Mesodermal cell (in vitro differentiated cells): ENCODE measurements around the gene TLL2.

ENCODE experiments used
- H3K27ac ChIP-seq: 2 replicates; pipeline ENCODE4 v1.7.0; 2013; ENCODE audit warnings: mild to moderate bottlenecking, low read depth, low read length, moderate library complexity; ENCODE audit not compliant: severe bottlenecking
- H3K36me3 ChIP-seq: 2 replicates; pipeline ENCODE4 v1.7.1; 2013; ENCODE audit warnings: mild to moderate bottlenecking, low read length, moderate library complexity; ENCODE audit not compliant: control insufficient read depth, insufficient read depth
- H3K4me1 ChIP-seq: one replicate; pipeline ENCODE4 v1.7.1; 2013; ENCODE audit warnings: mild to moderate bottlenecking, low read length; ENCODE audit not compliant: insufficient read depth, control insufficient read depth, poor library complexity, severe bottlenecking
- H3K4me3 ChIP-seq: 2 replicates; pipeline ENCODE4 v1.7.0; 2013; ENCODE audit warnings: low read length, control low read depth, mild to moderate bottlenecking; ENCODE audit not compliant: insufficient read depth, poor library complexity, severe bottlenecking; ENCODE audit errors: extremely low read depth
- H3K9me3 ChIP-seq: 2 replicates; pipeline ENCODE4 v1.7.1; 2013; ENCODE audit warnings: mild to moderate bottlenecking, low read length, moderate library complexity; ENCODE audit not compliant: control insufficient read depth
- WGBS, 2 experiments: methylation state at CpG; one replicate each; pipeline ENCODE4 v1.1.5; 2013; ENCODE audit warnings: missing lambda C conversion rate in 2 of 2; ENCODE audit not compliant: insufficient coverage in 2 of 2; 5-methylcytosine and 5-hydroxymethylcytosine counted together

Gene TLL2

DNA sequence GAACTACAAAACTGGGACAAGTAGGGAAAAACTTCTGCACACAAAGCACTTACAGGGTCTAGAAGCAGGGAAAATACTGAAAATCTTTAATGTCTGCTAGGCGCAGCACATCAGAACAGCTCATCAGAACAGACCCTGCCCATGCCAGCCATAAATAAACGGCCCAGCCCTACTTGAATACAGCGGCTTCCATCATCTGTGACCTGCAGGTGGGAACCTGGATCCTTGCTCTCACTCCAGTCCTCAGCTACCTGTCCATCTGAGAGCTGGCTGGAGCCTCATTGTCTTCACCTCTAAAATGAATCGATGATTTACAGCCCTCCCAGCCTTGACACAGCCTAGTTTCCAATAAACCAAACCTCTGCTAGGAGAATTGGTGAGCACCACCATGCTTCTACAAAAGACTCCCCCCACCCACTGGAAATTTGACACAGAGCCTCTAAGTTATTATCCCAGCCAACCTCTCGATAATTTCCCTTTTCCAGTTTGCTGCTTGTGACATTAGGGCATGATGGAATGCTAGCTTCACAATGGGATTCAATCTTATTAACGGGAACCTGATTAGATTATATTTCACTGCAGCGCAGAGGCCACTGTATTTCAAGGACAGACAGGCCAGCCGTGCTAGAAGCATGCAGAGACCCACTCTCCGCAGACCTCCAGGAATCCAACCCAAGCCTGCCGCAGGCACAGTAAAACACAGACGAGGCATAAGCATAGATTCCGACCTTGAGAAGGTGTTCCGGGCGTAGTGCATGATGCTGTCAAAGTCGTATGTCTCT lies 93.3 kb downstream of the TLL2 start:
- Histone ChIP-seq H3K4me3 (no peak overlapping the region), H3K27ac (no peak overlapping the region), H3K36me3 (no peaks in the 10 kb centered on the region), H3K9me3 (no peaks in the 10 kb centered on the region), H3K4me1 (no peaks in the 10 kb centered on the region)
- WGBS, 2 experiments: 93 to 96% methylated on average over 14 to 15 of the region's 15 CpGs

DNA sequence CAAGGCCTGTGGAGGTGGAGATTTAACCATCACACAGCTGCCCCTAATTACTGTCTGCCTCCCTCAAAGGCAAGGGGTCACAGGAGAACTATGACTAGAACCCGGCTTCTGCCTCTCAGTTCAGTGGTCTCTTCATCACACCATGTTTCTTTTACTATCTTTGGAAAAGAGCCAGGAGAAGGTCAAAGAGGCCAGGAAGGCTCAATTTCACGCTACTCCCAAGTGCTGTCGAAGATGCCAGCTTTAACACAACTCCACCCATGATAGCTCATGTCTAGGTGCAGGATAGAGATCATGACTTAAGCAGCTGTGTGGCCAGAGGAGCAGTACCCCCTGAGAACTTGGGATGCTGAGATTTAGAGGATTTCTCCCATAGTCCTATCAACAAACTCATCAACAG lies 94.4 kb downstream of the TLL2 start:
- Histone ChIP-seq H3K4me3 (no peak overlapping the region), H3K9me3 (no peaks in the 10 kb centered on the region), H3K4me1 (no peaks in the 10 kb centered on the region), H3K36me3 (no peaks in the 10 kb centered on the region), H3K27ac (no peak overlapping the region)
- 93% methylated on average over 3 of the region's 3 CpGs; no CpG with 5 or more reads in 1 of the 2 experiments for WGBS, 2 experiments

DNA sequence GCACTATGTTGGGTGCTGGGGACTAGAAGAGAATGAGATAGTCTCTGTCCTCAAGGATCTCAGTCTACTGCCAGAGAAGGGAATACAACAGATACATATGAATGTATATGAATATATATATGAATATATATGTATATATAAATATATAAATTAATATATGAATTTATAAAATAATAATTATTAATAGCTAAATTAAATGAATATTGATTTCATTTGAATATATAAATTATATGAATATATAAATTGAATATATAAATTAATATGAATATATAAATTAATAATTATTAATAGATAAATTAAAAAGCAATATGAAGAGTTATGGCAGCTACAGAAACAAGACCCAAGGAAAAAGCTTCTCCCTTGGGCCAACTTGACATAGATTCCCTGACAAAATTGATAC lies 95.1 kb downstream of the TLL2 start:
- no peaks in the 10 kb centered on the region for H3K36me3 ChIP-seq
- H3K4me3 ChIP-seq: no peak overlapping the region
- H3K9me3 ChIP-seq: no peaks in the 10 kb centered on the region
- H3K27ac ChIP-seq: no peak overlapping the region
- no peaks in the 10 kb centered on the region for H3K4me1 ChIP-seq

DNA sequence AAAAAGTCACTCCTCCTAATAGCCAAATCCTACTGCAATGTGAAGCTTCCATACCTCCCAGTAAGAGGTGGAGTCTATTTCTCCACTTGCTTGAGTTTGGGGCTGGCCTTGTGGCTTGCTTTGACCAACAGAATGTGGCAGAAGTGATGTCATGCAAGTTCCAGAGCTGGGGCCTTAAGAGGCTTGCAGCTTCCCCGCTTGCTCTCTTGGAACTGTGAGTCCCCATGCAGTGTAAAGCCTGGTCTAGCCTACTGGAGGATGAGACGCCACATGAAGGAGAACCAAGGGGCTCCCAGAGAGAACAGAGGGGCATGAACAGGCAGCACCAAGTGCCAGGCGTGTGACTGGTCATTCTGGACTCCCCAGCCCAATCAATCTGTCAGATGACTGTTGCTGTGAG lies 96.3 kb downstream of the TLL2 start:
- WGBS, 2 experiments: 79 to 88% methylated on average over 2 to 3 of the region's 3 CpGs
- Histone ChIP-seq H3K4me3 (no peak overlapping the region), H3K4me1 (no peaks in the 10 kb centered on the region), H3K27ac (peak overlapping the region; percentile 32), H3K36me3 (no peaks in the 10 kb centered on the region), H3K9me3 (no peaks in the 10 kb centered on the region)

- Histone ChIP-seq H3K27ac (no peak overlapping the region), H3K4me3 (no peak overlapping the region), H3K4me1 (no peaks in the 10 kb centered on the region), H3K9me3 (no peaks in the 10 kb centered on the region), H3K36me3 (no peaks in the 10 kb centered on the region)
- 83 to 92% methylated on average over 6 of the region's 7 CpGs for WGBS, 2 experiments
Measured at GRCh38 chr10:96416643-96417042, 97.1 kb downstream of the TLL2 start.

DNA sequence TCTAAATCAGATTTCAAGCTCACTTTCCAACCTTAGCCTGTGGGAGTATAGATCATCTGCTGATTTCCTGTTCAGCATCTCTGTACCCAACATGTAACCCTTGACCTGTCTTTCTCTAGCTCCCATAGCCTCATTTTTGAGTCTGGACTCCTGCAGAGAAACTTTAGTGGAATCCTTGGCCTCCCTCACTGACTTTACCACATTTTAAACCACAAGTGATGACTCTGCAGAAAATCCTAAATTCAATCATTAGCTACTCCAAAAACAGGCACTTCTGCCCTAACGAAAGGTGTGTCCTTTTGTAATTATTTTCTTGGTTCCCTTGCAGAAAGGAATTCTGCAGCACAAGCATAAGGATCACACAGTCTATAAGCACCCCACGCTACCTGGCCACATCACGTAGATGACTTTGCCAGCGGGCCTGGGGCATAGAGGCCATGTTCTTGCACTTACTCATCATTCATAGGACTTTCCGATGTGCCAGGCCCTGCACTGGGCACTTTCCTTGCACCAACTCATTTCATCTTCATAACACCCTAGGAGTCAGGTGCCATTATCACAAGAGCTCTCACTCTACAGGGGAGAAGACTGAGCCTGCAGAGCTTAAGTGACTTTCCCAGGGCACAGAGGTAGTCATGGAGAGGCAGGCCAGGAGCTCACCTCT lies 97.7 kb downstream of the TLL2 start:
- H3K36me3 ChIP-seq: no peaks in the 10 kb centered on the region
- H3K9me3 ChIP-seq: no peaks in the 10 kb centered on the region
- no peak overlapping the region for H3K4me3 ChIP-seq
- WGBS, 2 experiments: 77 to 86% methylated on average over 5 of the region's 5 CpGs
- no peaks in the 10 kb centered on the region for H3K4me1 ChIP-seq
- H3K27ac ChIP-seq: no peak overlapping the region

- Histone ChIP-seq H3K36me3 (no peaks in the 10 kb centered on the region), H3K4me3 (no peak overlapping the region), H3K9me3 (no peaks in the 10 kb centered on the region), H3K4me1 (no peaks in the 10 kb centered on the region), H3K27ac (no peak overlapping the region)
- 94 to 100% methylated on average over 1 of the region's 1 CpG for WGBS, 2 experiments
Measured at GRCh38 chr10:96415150-96415890, 98.4 kb downstream of the TLL2 start.

DNA sequence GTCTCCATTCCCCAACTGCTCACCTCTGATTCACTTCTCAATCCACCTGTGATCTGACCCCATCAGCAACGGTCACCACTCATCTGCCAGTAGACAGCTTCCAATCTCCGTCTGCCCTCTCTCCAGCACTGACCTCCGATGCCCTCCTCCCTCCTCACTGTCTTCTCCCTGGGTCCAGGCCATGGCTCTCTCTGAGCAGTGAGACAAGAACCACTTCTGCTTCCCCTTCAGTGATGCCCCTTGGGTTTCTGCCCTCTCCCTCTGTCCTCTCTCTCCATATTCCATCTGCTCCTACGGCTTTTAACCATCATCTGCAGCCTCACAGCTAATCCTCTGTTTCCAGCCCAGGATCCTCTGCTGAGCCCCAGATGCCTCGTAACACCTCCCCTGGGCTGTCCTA lies 99.4 kb downstream of the TLL2 start:
- 93 to 94% methylated on average over 5 of the region's 5 CpGs for WGBS, 2 experiments
- H3K9me3 ChIP-seq: no peaks in the 10 kb centered on the region
- no peaks in the 10 kb centered on the region for H3K4me1 ChIP-seq
- H3K4me3 ChIP-seq: no peak overlapping the region
- H3K36me3 ChIP-seq: no peaks in the 10 kb centered on the region
- no peak overlapping the region for H3K27ac ChIP-seq

GRCh38 chr10:96413151-96413787 lies 100.5 kb downstream of the TLL2 start:
- Histone ChIP-seq H3K4me3 (no peak overlapping the region), H3K36me3 (no peaks in the 10 kb centered on the region), H3K4me1 (no peaks in the 10 kb centered on the region), H3K9me3 (no peaks in the 10 kb centered on the region), H3K27ac (no peak overlapping the region)
- WGBS, 2 experiments: 74 to 83% methylated on average over 6 to 10 of the region's 13 CpGs

DNA sequence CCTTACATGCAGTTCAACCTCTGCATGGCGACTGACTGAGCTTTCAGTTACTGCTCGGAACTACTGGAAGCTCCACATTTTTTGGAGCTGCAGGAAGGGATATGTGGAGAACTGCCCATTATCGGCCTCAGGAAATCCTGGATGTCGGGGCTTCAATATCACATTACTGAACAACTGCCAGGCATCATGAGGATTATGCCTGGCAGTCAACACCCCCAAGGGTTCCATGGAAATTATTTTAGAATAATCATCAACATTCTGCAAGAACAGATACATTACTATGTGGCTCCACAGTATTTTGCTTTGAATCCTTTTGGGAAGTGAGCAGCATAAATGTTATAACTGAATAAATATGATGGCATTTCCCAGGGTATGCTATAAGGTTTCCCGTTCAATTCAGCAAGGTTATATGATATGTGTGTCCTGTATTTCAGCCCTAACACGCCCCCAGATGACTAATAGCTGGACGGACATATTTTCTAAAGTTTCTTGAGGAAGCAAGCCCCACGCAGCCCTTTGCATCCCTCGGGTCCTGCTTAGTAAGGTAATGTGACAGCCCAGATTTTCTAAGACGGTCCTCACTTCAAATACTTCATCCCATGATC lies 101.9 kb downstream of the TLL2 start:
- WGBS, 2 experiments: 89 to 93% methylated on average over 3 to 6 of the region's 10 CpGs
- Histone ChIP-seq H3K9me3 (no peaks in the 10 kb centered on the region), H3K4me1 (no peaks in the 10 kb centered on the region), H3K27ac (no peak overlapping the region), H3K4me3 (no peak overlapping the region), H3K36me3 (no peaks in the 10 kb centered on the region)
